NCI-H1048 (cell line): ENCODE measurements around the gene ARL6IP1.

Experiments
- DNase-seq: peaks from one replicate; lab custom pipeline; 2025; lab: John Stamatoyannopoulos, UW

Gene ARL6IP1

GRCh38 chr16:18801145-18801972, at the start of gene ARL6IP1:
TSS of gene ARL6IP1 (minus strand) at chr16:18801549. CDS start at chr16:18801466, 83 bp downstream.
- peak; percentile 82 for DNase-seq

DNA sequence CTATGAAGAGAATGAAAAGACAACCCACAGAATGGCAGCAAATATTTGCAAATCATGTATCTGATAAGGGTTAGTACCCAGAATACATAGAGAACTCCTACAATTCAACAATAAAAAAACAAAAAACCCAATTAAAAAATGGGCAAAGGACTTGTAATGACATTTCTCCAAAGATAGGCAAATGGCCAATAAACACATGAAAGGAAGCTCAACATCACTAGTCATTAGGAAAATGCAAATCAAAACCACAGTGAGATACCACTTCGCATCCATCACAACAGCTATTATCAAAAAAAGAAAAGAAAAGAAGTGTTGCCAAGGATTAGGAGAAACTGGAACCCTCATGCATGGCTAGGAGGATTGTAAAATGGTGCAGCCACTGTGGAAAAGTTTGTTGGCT, 45.1 kb upstream of the ARL6IP1 start:
- DNase-seq: no peak

- DNase-seq: no peak
Measured at GRCh38 chr16:18842565-18842964, 41.2 kb upstream of the ARL6IP1 start.

DNA sequence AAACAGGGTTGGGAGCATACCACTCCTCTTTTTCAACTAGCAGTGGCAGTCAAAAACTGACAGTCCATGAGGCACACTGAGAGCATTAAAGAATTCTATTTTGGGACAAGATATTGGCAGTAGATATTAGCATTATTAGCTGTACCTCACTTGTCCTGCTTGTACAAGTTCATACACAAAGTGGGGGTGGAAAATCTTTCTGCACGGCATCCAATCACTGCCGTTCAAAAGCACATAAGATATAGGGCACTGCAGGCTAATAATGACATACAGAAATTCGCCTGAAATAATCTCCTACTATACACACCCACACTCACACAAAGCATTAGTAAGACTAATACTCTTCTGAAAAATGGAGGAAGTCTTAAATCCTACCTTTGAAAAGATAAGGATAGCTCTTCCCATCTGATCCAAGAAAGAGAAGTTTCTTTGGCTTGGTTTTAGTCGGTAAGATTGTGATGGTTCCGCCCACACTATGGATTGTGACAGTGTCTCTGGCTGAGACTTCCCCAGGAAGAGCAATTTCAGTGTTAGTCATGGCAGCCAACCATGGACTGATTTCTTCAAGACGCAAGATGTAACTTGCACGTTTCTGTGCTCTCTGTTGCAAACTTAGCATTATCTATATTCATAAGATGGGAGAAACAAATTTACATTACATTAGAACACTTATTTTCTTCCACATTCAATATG, 40.6 kb upstream of the ARL6IP1 start:
- DNase-seq: no peak

GRCh38 chr16:18839555-18839954, 38.2 kb upstream of the ARL6IP1 start:
- no peak for DNase-seq

GRCh38 chr16:18836702-18837101, 35.4 kb upstream of the ARL6IP1 start:
- no peak for DNase-seq

GRCh38 chr16:18834864-18835263, 33.5 kb upstream of the ARL6IP1 start:
- DNase-seq: no peak

DNA sequence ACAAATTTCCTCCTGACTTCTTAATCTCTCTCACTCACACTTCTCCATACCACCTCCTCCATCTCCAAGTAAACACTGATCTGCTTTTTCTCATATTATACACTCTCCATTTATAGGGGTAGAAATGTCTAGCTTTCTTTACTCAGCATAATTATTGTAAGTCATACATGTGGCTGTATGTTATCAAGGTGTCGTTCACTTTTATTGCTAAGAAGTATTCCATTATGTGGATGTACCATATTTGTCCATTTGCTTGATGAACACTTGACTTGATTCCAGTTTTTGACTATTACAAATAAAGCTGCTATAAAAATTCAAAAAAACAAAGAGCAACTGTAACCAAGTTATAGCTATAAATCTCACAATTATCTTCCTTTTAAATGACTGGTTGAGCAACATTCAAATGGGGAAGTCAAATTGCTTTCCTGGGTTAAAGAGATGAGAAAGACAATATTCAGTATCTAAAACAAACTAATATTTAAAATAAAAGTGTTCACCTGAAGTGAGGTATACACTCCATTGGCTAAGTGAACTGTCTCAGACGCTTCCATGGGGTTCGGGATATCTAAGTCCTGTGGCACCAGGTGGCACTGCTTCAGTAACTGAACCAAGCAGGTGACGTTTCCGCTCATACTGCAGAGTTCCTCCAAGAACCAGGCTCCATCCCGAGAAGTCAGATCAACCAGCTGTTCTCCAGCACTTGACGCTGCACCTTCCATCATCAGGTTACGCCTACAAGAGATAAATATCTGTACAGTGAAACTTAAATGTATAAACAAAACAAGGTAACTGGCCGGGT, 32.6 kb upstream of the ARL6IP1 start:
- DNase-seq: no peak

- DNase-seq: no peak
Measured at GRCh38 chr16:18832613-18833012, 31.3 kb upstream of the ARL6IP1 start.

- no peak for DNase-seq
Measured at GRCh38 chr16:18832006-18832405, 30.7 kb upstream of the ARL6IP1 start.

DNA sequence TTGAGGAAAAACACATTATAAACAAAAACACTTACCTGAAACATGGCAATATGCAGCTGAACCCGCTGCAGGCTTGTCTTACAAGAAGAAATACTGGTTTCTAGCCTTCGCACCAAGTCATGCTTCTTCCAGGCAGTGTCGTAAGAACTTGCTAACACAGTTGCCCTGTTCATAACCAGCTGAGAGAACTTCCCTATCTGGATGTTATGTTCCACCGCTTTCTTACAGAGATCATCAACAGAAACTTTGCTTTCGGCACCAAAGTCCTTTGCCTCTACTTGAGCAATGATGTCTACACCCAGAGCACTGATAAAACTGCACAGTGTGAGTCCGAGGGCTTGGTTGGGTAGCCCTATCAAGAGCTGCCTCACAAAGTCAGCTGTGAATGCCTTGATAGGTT, 27.9 kb upstream of the ARL6IP1 start:
- no peak for DNase-seq

DNA sequence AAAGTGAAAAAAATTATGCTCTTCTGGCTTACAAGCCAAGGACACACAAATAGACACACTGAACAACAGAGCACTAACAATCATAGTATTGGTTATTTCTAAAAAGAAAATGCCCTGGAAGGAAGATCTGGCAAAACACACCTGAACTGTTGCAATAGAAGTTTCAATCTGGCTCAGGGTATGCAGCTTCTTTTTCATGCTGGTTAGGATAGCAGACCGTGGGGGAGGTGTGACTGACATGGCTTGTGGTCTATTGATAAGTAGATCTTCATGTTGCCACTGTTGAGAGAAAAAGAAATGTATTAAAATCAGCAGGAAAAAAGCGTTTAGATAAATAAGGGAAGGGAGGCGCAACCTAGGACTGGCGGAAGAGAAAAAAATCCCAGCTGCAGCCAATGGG, 26.5 kb upstream of the ARL6IP1 start:
- no peak for DNase-seq

DNA sequence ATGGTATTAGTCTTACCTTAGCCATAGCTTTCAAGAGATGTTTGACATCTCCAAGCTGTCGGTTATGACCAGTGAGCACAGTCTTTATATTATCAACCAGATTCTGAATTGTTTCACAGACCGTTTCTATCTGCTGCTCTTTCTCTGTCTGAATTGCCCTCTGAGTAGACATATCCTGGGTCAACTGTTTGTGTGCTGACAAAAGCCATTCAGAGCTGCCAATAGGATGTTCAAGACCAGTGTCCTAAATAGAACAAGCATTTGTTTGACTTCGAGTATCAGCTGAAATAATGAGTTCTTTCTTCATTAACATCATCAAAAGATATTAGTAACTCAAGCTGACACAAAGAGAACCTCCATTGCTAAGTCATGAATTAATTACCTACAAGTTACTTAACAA, 14.9 kb upstream of the ARL6IP1 start:
- no peak for DNase-seq

DNA sequence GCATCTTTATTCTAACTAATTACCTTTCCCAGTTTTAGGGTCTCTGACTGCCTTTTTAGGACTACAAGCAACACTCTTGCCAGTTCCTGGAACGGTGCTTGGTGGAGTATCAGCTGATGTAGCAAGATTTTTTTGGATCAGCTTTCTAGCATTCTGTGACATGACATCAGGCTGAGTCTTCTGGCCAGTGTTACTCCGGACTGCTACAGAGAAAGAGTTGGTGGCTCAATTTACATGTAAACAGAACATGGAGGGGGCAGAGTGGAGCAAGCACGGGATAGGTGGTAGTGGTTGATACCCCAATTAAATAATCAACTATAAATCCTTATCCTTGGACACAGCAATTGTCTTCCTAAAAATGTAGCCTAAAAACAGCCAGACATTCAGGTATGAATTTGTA, 10.6 kb upstream of the ARL6IP1 start:
- no peak for DNase-seq

DNA sequence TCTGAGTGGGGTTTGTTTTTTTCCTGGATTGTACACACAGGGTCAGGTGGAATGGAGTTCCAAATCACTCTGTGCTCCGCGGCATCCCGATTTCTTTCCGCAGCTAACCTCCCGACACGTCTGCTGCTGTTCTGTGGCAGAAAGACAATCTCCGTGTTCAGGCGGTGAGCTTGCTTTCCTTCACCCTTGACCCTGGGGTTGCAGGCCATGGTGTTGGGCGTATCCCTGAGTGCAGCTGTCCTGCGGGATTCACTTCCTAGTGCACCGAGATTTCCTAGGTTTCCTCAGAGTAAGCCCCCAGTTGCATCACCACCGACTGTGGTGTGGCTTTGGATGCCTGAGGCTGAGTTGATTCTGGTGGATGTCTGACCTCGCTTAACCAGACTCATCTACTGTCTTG, 7.8 kb upstream of the ARL6IP1 start:
- no peak for DNase-seq

GRCh38 chr16:18805257-18805773, 4.0 kb upstream of the ARL6IP1 start:
- DNase-seq: no peak

DNA sequence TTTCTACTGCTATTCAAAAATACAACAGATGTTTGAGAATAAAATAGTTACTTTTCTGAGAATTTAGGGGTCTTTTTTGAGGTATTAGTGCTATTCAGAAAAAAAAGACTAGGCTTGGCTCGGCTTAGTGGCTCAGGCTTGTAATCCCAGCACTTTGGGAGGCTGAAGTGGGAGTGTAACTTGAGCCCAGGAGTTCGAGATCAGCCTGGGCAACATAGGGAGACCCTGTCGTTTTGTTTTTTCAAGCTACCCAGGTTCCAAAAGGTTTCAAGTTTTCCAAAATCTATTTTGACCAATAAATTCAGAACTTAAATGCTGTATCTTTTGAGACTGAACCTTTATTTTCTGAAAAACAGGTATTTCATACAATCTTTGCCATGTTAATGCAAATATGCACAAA, 3.2 kb upstream of the ARL6IP1 start:
- no peak for DNase-seq

- DNase-seq: no peak
Measured at GRCh38 chr16:18803569-18804462, 2.5 kb upstream of the ARL6IP1 start.

DNA sequence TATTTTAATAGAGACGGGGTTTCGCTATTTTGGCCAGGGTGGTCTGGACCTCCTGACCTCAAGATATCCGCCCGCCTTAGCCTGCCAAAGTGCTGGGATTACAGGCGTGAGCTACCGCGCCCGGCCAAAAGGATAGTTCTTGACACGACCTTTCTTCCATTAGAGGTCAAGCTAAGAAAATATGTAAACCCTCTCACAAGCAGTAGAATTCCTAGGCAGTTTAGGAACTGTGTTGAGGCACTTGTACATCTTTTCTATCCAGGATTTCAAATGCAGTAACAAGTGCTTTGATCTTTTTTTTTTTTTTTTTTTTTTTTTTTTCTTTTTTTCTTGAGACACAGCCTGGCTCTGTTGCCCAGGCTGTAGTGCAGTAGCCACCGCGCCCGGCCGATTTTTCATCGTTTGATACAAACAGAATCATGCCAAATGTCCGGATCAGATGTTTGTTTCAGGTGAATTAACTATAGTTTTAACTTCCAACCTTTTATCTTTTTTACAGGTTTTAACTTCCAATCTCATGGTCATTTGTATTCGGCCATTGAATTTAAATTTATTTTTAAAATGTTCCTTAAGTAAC, 1.5 kb upstream of the ARL6IP1 start:
- DNase-seq: no peak

DNA sequence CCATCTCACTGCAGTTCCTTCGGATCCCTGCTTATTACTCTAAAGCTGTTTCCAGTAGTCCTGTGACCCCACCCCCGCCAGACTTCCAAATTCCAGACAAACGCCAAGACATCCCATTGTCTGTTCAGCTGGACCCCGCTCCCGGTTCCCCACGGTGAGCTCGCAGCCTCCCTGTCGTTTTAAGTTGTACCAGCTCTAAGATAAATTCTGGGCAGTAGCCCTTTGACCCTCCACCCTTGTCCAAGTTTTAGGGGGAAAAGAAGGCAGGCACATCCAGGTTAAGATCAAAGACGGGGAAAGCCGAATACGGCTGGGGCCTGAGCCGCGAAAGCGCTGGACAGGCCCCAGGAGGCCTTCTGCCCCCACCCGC, 589 bp downstream of the ARL6IP1 start:
- DNase-seq: no peak

DNA sequence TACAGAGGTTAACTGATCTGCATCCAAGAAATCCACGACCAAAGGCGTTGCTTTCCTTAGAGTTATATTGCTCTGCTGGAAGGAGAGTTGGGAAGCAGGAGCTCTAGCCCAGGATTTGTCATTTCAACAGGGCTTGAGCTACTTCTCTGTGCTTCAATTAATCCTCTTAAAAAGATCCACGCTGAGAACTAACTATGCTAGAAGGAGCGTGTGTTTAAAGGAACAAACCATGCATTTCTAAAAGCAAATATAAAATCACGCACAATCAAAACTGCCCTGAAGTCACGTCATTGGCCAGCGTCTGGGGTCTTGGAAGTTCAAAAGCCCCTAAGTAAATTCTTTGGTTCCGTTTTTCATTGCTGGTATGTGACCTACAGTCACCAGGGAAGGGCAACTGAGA, 1.1 kb downstream of the ARL6IP1 start:
- DNase-seq: no peak
